ENCODE data around the gene RGS16.

GRCh38 chr1:182563095-182563494 lies 41.1 kb downstream of the RGS16 start:
- TF ChIP-seq CTCF (optimal IDR thresholded peaks at IDR 0.05 in 1 of 3, IDR thresholded peaks at IDR 0.05 in 1 of 3, conservative IDR thresholded peaks at IDR 0.05 in 1 of 3; ENCODE audit: extremely low read depth in 1 of 3, insufficient read depth in 2 of 3, low read length in 3 of 3) (no peak), EZH2 (IDR thresholded peaks at IDR 0.05; ENCODE audit: low read length) (no peak)

Data from keratinocyte (primary cell).